GM23338 (cell line): Measurements from ENCODE around the gene ZFHX3. TPM values are rescaled to one million over a fixed set of nuclear protein-coding genes. Genes with fewer than 3 reads are reported as not detected.

Experiments used
- ATAC-seq: fragments of 200-7000 bp; cut with Tn5 transposase; 3 replicates; pipeline ENCODE4 v1.9.1; 2020
- DNase-seq: peaks from one replicate; pipeline ENCODE4 v3.0.0-alpha.2; 2015; ENCODE audit warnings: low spot score
- H2AFZ ChIP-seq: fragments of 200-600 bp; sonication (generic); 2 replicates; pipeline ENCODE4 v1.8.0; 2016; ENCODE audit warnings: antibody characterized with exemption, mild to moderate bottlenecking, moderate library complexity
- H3F3A ChIP-seq: fragments of 200-600 bp; sonication (generic); replicated peaks from 2 replicates; pipeline ENCODE4 v1.8.0; 2017; ENCODE audit warnings: antibody characterized with exemption, mixed run types, low read depth
- H3K27ac ChIP-seq: fragments of 200-600 bp; sonication (generic); 2 replicates; pipeline ENCODE4 v1.6.1; 2016; ENCODE audit warnings: low read depth
- H3K27me3 ChIP-seq: fragments of 200-600 bp; sonication (generic); 2 replicates; pipeline ENCODE4 v1.8.0; 2016; ENCODE audit warnings: mild to moderate bottlenecking, mixed run types, moderate library complexity; ENCODE audit not compliant: insufficient read depth
- H3K36me3 ChIP-seq: fragments of 200-600 bp; sonication (generic); 2 replicates; pipeline ENCODE4 v1.8.0; 2016; ENCODE audit warnings: mild to moderate bottlenecking; ENCODE audit not compliant: insufficient read depth
- H3K4me1 ChIP-seq: fragments of 200-600 bp; sonication (generic); 2 replicates; pipeline ENCODE4 v1.8.0; 2016; ENCODE audit warnings: mild to moderate bottlenecking, moderate library complexity; ENCODE audit not compliant: insufficient read depth
- H3K4me2 ChIP-seq: fragments of 200-600 bp; sonication (generic); 2 replicates; pipeline ENCODE4 v1.7.1; 2017; ENCODE audit warnings: mixed run types
- H3K4me3 ChIP-seq: fragments of 200-600 bp; sonication (generic); 2 replicates; pipeline ENCODE4 v1.6.1; 2016; ENCODE audit warnings: mixed run types
- H3K79me2 ChIP-seq: fragments of 200-600 bp; sonication (generic); replicated peaks from 2 replicates; pipeline ENCODE4 v1.8.0; 2017; ENCODE audit warnings: mild to moderate bottlenecking; ENCODE audit not compliant: insufficient read depth
- H3K9me2 ChIP-seq: fragments of 200-600 bp; sonication (generic); 2 replicates; pipeline ENCODE4 v1.8.0; 2017; ENCODE audit not compliant: insufficient read depth
- H4K20me1 ChIP-seq: fragments of 200-600 bp; sonication (generic); replicated peaks from 2 replicates; pipeline ENCODE4 v1.8.0; 2017; ENCODE audit warnings: mild to moderate bottlenecking; ENCODE audit not compliant: insufficient read depth
- H3K27ac Mint-ChIP-seq: 2 replicates; pipeline ENCODE4 v1.8.0; 2020; ENCODE audit warnings: inconsistent platforms, mild to moderate bottlenecking, moderate library complexity, mixed read lengths
- H3K27me3 Mint-ChIP-seq: 3 replicates; pipeline ENCODE4 v1.8.0; 2022; ENCODE audit warnings: low read depth, mild to moderate bottlenecking, moderate library complexity, mixed read lengths, inconsistent platforms; ENCODE audit not compliant: insufficient read depth, poor library complexity
- H3K36me3 Mint-ChIP-seq: 3 replicates; pipeline ENCODE4 v1.8.0; 2021; ENCODE audit warnings: low read depth, mild to moderate bottlenecking, inconsistent platforms, moderate library complexity, mixed read lengths
- H3K4me1 Mint-ChIP-seq: 3 replicates; pipeline ENCODE4 v1.8.0; 2020; ENCODE audit warnings: mild to moderate bottlenecking, inconsistent platforms, mixed read lengths
- H3K4me3 Mint-ChIP-seq: 3 replicates; pipeline ENCODE4 v1.8.0; 2021; ENCODE audit warnings: moderate library complexity, mild to moderate bottlenecking, inconsistent platforms, mixed read lengths
- H3K9me3 Mint-ChIP-seq: 3 replicates; pipeline ENCODE4 v1.8.0; 2020; ENCODE audit warnings: moderate library complexity, mild to moderate bottlenecking, inconsistent platforms, mixed read lengths
- CREB1 ChIP-seq: fragments of 250-450 bp; sonication (Bioruptor Pico); IDR thresholded peaks from 2 replicates; pipeline ENCODE4 v1.5.0; 2020; ENCODE audit warnings: low read depth, mild to moderate bottlenecking, moderate library complexity
- CTCF ChIP-seq, 2 experiments: fragments of 200-600 bp in 1 of 2; sonication (generic) in 1 of 2; conservative IDR thresholded peaks; 2 replicates each; pipeline versions ENCODE4 v1.5.1 to v1.6.1; 2016 to 2017; ENCODE audit warnings: antibody characterized with exemption in 2 of 2, low read depth in 2 of 2, mild to moderate bottlenecking in 2 of 2, moderate library complexity in 1 of 2
- ETS1 ChIP-seq: IDR thresholded peaks from 2 replicates; pipeline ENCODE4 v1.6.1; 2016; ENCODE audit warnings: antibody characterized with exemption
- EZH2phosphoT487 ChIP-seq: fragments of 200-600 bp; sonication (generic); IDR thresholded peaks from one replicate; pipeline ENCODE4 v1.8.1; 2018; ENCODE audit warnings: antibody characterized with exemption; ENCODE audit not compliant: unreplicated experiment
- JUNB ChIP-seq: IDR thresholded peaks from one replicate; pipeline ENCODE4 v1.6.1; 2016; ENCODE audit warnings: antibody characterized with exemption; ENCODE audit not compliant: unreplicated experiment
- NANOG ChIP-seq: IDR thresholded peaks from 2 replicates; pipeline ENCODE4 v1.6.1; 2016; ENCODE audit warnings: antibody characterized with exemption, borderline replicate concordance
- POLR2AphosphoS5 ChIP-seq: IDR thresholded peaks from 2 replicates; pipeline ENCODE4 v1.6.1; 2016; ENCODE audit warnings: antibody characterized with exemption, low read depth
- STAT1 ChIP-seq: IDR thresholded peaks from one replicate; pipeline ENCODE4 v1.6.1; 2016; ENCODE audit warnings: antibody characterized with exemption; ENCODE audit not compliant: unreplicated experiment
- ZNF114 ChIP-seq: fragments of 250-450 bp; sonication (Bioruptor Pico); IDR thresholded peaks from 2 replicates; pipeline ENCODE4 v1.5.0; 2020; ENCODE audit warnings: mild to moderate bottlenecking, moderate library complexity
- ZNF331 ChIP-seq: fragments of 250-450 bp; sonication (Bioruptor Pico); IDR thresholded peaks from 2 replicates; pipeline ENCODE4 v1.5.0; 2020; ENCODE audit warnings: low read depth, mild to moderate bottlenecking, moderate library complexity
- ZNF462 ChIP-seq: fragments of 250-450 bp; sonication (Bioruptor Pico); IDR thresholded peaks from 2 replicates; pipeline ENCODE4 v1.5.0; 2020; ENCODE audit warnings: mild to moderate bottlenecking, moderate library complexity
- polyA plus RNA-seq: library from polyadenylated mRNA; unstranded; fragments of >200 nt; fragmentation: Nextera tagmentation; extraction: Ambion mirVana; gene quantifications from 2 replicates; pipeline ENCODE4 v1.2.1, GENCODE V29; 2016
- total RNA-seq: library from RNA; depleted of rRNA; stranded (reverse); fragments of >200 nt; shearing (Covaris generic); gene quantifications from 2 replicates; pipeline ENCODE4 v1.2.3, GENCODE V29; 2014
- TF ChIP-seq, protein P1 (sequence below): IDR thresholded peaks from one replicate; pipeline ENCODE4 v1.6.1; 2018; ENCODE audit warnings: antibody characterized with exemption; ENCODE audit not compliant: unreplicated experiment

ZFHX3 gene
- total and polyA plus RNA-seq, 2 experiments from 2014 or later: 1.0 to 1.5 TPM

DNA sequence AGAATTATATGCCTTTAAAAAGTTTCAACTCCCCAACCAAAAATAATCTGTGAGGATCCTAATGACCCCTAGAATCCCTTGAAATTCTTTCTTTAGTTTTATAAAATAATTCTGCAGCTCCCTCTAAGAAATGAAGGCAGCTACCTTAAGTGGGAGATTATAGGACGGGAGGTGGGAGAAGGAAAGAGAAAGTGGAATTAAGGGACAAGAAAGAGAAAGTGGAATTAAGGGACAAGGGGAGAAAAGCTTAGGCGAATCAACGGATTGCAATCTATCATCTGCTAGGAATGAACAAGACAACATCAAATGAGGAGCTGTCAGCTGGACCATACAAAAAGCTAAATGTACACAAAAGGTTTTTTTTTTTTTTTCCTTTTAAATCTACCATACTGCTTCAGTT, 262.0 kb downstream of the ZFHX3 start (continued):
- TF ChIP-seq JUNB (no peak), NANOG (no peak), ZNF114 (CRISPR knock-in tag) (no peak), CTCF (conservative IDR thresholded peaks at IDR 0.05; ENCODE audit: low read depth in 2 of 2) (no peak), ETS1 (no peak), POLR2AphosphoS5 (no peak), STAT1 (no peak), ZNF331 (CRISPR knock-in tag) (no peak), EZH2phosphoT487 (no peak)
- TF ChIP-seq, protein P1, sequence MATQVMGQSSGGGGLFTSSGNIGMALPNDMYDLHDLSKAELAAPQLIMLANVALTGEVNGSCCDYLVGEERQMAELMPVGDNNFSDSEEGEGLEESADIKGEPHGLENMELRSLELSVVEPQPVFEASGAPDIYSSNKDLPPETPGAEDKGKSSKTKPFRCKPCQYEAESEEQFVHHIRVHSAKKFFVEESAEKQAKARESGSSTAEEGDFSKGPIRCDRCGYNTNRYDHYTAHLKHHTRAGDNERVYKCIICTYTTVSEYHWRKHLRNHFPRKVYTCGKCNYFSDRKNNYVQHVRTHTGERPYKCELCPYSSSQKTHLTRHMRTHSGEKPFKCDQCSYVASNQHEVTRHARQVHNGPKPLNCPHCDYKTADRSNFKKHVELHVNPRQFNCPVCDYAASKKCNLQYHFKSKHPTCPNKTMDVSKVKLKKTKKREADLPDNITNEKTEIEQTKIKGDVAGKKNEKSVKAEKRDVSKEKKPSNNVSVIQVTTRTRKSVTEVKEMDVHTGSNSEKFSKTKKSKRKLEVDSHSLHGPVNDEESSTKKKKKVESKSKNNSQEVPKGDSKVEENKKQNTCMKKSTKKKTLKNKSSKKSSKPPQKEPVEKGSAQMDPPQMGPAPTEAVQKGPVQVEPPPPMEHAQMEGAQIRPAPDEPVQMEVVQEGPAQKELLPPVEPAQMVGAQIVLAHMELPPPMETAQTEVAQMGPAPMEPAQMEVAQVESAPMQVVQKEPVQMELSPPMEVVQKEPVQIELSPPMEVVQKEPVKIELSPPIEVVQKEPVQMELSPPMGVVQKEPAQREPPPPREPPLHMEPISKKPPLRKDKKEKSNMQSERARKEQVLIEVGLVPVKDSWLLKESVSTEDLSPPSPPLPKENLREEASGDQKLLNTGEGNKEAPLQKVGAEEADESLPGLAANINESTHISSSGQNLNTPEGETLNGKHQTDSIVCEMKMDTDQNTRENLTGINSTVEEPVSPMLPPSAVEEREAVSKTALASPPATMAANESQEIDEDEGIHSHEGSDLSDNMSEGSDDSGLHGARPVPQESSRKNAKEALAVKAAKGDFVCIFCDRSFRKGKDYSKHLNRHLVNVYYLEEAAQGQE: no peak

GRCh38 chr16:72785171-72785570, 262.8 kb downstream of the ZFHX3 start:
- Histone ChIP-seq H3K4me2 (no peak overlapping the region), H3F3A (0 out of 2 replicates have a peak, but pooled peaks cover 2% of the 10 kb centered on the region), H3K79me2 (no peaks in the 10 kb centered on the region), H2AFZ (no peak overlapping the region), H4K20me1 (no peaks in the 10 kb centered on the region), H3K4me1 (peaks cover 29% of the 10 kb centered on the region), H3K9me2 (no peaks in the 10 kb centered on the region), H3K27me3 (peaks cover 26% of the 10 kb centered on the region), H3K27ac (no peak overlapping the region), H3K4me3 (no peak overlapping the region), H3K36me3 (no peaks in the 10 kb centered on the region)
- Mint-ChIP-seq H3K9me3 (no peaks in the 10 kb centered on the region; the same call in 2 of the 3 replicates), H3K27me3 (peaks cover 12% of the 10 kb centered on the region), H3K4me1 (peaks cover 27% of the 10 kb centered on the region), H3K4me3 (no peak overlapping the region), H3K36me3 (no peaks in the 10 kb centered on the region), H3K27ac (no peak overlapping the region)
- no peak for ATAC-seq
- no peak for DNase-seq
- TF ChIP-seq ZNF462 (CRISPR knock-in tag) (no peak), CREB1 (CRISPR knock-in tag) (no peak), POLR2AphosphoS5 (no peak), STAT1 (no peak)
